KMS-11 (cell line): ENCODE data around the gene ZNF777.

Experiments used
- H2AFZ ChIP-seq: fragments of 200-600 bp; sonication (generic); 2 replicates; pipeline ENCODE4 v1.6.1; 2016; ENCODE audit warnings: antibody characterized with exemption, mixed run types, low read depth
- H3K27ac ChIP-seq: fragments of 200-600 bp; sonication (generic); 2 replicates; pipeline ENCODE4 v1.6.1; 2016; ENCODE audit warnings: mild to moderate bottlenecking, mixed run types
- H3K27me3 ChIP-seq: fragments of 200-600 bp; sonication (generic); 2 replicates; pipeline ENCODE4 v1.6.1; 2017; ENCODE audit warnings: mild to moderate bottlenecking, low read depth, mixed run types, moderate library complexity; ENCODE audit not compliant: insufficient read depth
- H3K36me3 ChIP-seq: fragments of 200-600 bp; sonication (generic); 2 replicates; pipeline ENCODE4 v1.6.1; 2017; ENCODE audit warnings: mild to moderate bottlenecking, mixed run types; ENCODE audit not compliant: insufficient read depth
- H3K4me1 ChIP-seq: fragments of 200-600 bp; sonication (generic); 2 replicates; pipeline ENCODE4 v1.6.1; 2016; ENCODE audit warnings: mild to moderate bottlenecking, low read depth, mixed run types; ENCODE audit not compliant: poor library complexity, severe bottlenecking
- H3K4me2 ChIP-seq: fragments of 200-600 bp; sonication (generic); 2 replicates; pipeline ENCODE4 v1.7.0; 2016; ENCODE audit warnings: mild to moderate bottlenecking, mixed run types
- H3K4me3 ChIP-seq: fragments of 200-600 bp; sonication (generic); IDR thresholded peaks from 2 replicates; pipeline ENCODE4 v1.6.1; 2017; ENCODE audit warnings: low read depth, low read length, mixed read lengths; ENCODE audit not compliant: insufficient read depth
- H3K79me2 ChIP-seq: fragments of 200-600 bp; sonication (generic); 2 replicates; pipeline ENCODE4 v1.6.1; 2016; ENCODE audit warnings: low read depth, mixed run types; ENCODE audit not compliant: insufficient read depth
- H3K9ac ChIP-seq: fragments of 200-600 bp; sonication (generic); 2 replicates; pipeline ENCODE4 v1.6.1; 2016; ENCODE audit warnings: mild to moderate bottlenecking, mixed run types
- H4K20me1 ChIP-seq: fragments of 200-600 bp; sonication (generic); 2 replicates; pipeline ENCODE4 v1.6.1; 2016; ENCODE audit warnings: mild to moderate bottlenecking, mixed run types; ENCODE audit not compliant: insufficient read depth
- CTCF ChIP-seq: fragments of 200-600 bp; sonication (generic); conservative IDR thresholded peaks from 2 replicates; pipeline ENCODE4 v1.6.1; 2017; ENCODE audit warnings: low read depth, mild to moderate bottlenecking, antibody characterized with exemption, low read length, moderate library complexity, mixed read lengths

ZNF777 gene

GRCh38 chr7:149478754-149479153 lies 17.9 kb upstream of the ZNF777 start:
- H3K36me3 ChIP-seq: peaks cover 9% of the 10 kb centered on the region; the same call in 1 of the 2 replicates

GRCh38 chr7:149477494-149478443 lies 16.9 kb upstream of the ZNF777 start:
- peaks cover 7% of the 10 kb centered on the region for H3K4me1 ChIP-seq
- H3K36me3 ChIP-seq: peaks cover 9% of the 10 kb centered on the region; the same call in 1 of the 2 replicates
- no peak overlapping the region for H2AFZ ChIP-seq
- no peaks in the 10 kb centered on the region for H4K20me1 ChIP-seq
- H3K4me3 ChIP-seq: no peak overlapping the region
- H3K27ac ChIP-seq: no peak overlapping the region
- no peak for TF ChIP-seq CTCF
- H3K79me2 ChIP-seq: no peaks in the 10 kb centered on the region
- H3K9ac ChIP-seq: no peak overlapping the region
- H3K27me3 ChIP-seq: no peaks in the 10 kb centered on the region
- no peak overlapping the region for H3K4me2 ChIP-seq

More at GRCh38 chr7:149478754-149479153, 17.9 kb upstream of the ZNF777 start:
- Histone ChIP-seq H3K79me2 (no peaks in the 10 kb centered on the region), H3K9ac (no peak overlapping the region), H3K27ac (no peak overlapping the region), H3K4me2 (no peak overlapping the region), H2AFZ (no peak overlapping the region), H3K4me1 (peaks cover 7% of the 10 kb centered on the region), H3K27me3 (no peaks in the 10 kb centered on the region), H3K4me3 (no peak overlapping the region), H4K20me1 (no peaks in the 10 kb centered on the region)
- no peak for TF ChIP-seq CTCF

- no peak overlapping the region for H3K4me3 ChIP-seq
- no peak overlapping the region for H3K4me2 ChIP-seq
- H3K36me3 ChIP-seq: peaks cover 9% of the 10 kb centered on the region; the same call in 1 of the 2 replicates
- H3K27ac ChIP-seq: no peak overlapping the region
- H3K4me1 ChIP-seq: peaks cover 7% of the 10 kb centered on the region
- no peaks in the 10 kb centered on the region for H3K27me3 ChIP-seq
- no peaks in the 10 kb centered on the region for H3K79me2 ChIP-seq
- no peak for TF ChIP-seq CTCF
- no peaks in the 10 kb centered on the region for H4K20me1 ChIP-seq
- H2AFZ ChIP-seq: no peak overlapping the region
- no peak overlapping the region for H3K9ac ChIP-seq
These were observed 15.9 kb upstream of the ZNF777 start for GRCh38 chr7:149476791-149477190.

- Histone ChIP-seq H3K27ac (no peak overlapping the region), H2AFZ (no peak overlapping the region), H4K20me1 (no peaks in the 10 kb centered on the region), H3K79me2 (no peaks in the 10 kb centered on the region), H3K36me3 (peaks cover 9% of the 10 kb centered on the region; the same call in 1 of the 2 replicates), H3K27me3 (no peaks in the 10 kb centered on the region), H3K4me3 (no peak overlapping the region), H3K4me1 (peaks cover 7% of the 10 kb centered on the region), H3K9ac (no peak overlapping the region), H3K4me2 (no peak overlapping the region)
- TF ChIP-seq CTCF: no peak
These were observed 14.5 kb upstream of the ZNF777 start for GRCh38 chr7:149475121-149476045.
